Activated naive CD8-positive, alpha-beta T cell treated with anti-CD3 and anti-CD28 coated beads, Interleukin-2, amount 10 ng/mL, durations not matched to agents 7 days and 5 days (primary cell): ENCODE measurements around the gene DLEC1. TPM values are rescaled to one million over a fixed set of nuclear protein-coding genes. Genes with fewer than 3 reads are reported as not detected.

Source experiments
- ATAC-seq: fragments of 150-1000 bp; cut with Tn5 transposase; one replicate; pipeline ENCODE4 v1.10.0; 2021; ENCODE audit warnings: low read depth, moderate library complexity
- POLR2A ChIA-PET: fragments of 350-600 bp; sonication (Branson Sonifier 250); formaldehyde crosslinking; loops from one replicate; lab custom pipeline; 2021; ENCODE audit warnings: antibody characterized with exemption; lab: Charles Lee
- DNase-seq: peaks from one replicate; pipeline ENCODE4 v3.0.0; 2021
- H3K27ac Mint-ChIP-seq: one replicate; pipeline ENCODE4 v1.8.0; 2022; ENCODE audit warnings: mild to moderate bottlenecking, mixed read lengths
- H3K27me3 Mint-ChIP-seq: one replicate; pipeline ENCODE4 v1.8.0; 2022; ENCODE audit warnings: mild to moderate bottlenecking, moderate library complexity, mixed read lengths
- H3K36me3 Mint-ChIP-seq: one replicate; pipeline ENCODE4 v1.8.0; 2021; ENCODE audit warnings: mild to moderate bottlenecking, mixed read lengths
- H3K4me1 Mint-ChIP-seq: one replicate; pipeline ENCODE4 v1.8.0; 2021; ENCODE audit warnings: mixed read lengths
- H3K4me3 Mint-ChIP-seq: one replicate; pipeline ENCODE4 v1.8.0; 2022; ENCODE audit warnings: mild to moderate bottlenecking, moderate library complexity, mixed read lengths
- H3K9me3 Mint-ChIP-seq: one replicate; pipeline ENCODE4 v1.8.0; 2021; ENCODE audit warnings: mixed read lengths
- total RNA-seq, 2 experiments: library from RNA; stranded (reverse); gene quantifications; one replicate each; pipeline ENCODE4 v1.2.3, GENCODE V29; 2021

DLEC1 gene
- total RNA-seq, 2 experiments from 2014 or later: 3.2 to 3.7 TPM

DNA sequence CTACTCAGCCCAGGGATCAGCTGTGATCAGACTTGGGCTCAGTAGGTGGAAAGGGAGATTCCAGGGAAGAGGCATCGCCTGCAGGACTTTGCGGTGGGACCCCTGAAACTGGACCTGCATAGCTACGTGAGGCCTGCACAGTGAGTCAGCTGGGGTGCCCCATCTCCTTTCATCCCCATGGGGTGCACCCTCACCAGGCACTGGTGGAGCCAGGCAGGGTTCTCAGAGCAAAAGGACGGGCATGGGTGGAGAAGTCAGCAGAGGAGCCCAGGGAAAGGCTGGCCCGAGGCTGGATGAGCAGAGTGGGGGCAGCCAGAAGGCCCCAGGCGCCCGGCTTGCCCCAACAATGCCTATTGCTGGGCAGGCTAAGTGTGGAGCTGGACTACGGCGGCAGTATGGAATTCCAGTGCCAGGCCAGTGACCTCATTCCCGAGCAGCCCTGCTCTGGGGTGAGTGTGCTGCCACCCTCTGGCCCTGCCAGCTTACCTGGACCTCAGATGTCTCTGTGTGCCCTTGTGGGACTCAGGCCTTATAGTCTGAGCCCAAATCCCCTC, 78.2 kb downstream of the DLEC1 start:
- Mint-ChIP-seq H3K4me3 (no peak overlapping the region), H3K27ac (no peak overlapping the region), H3K4me1 (peaks cover 13% of the 10 kb centered on the region), H3K9me3 (no peaks in the 10 kb centered on the region), H3K36me3 (peaks cover 6% of the 10 kb centered on the region), H3K27me3 (no peaks in the 10 kb centered on the region)
- POLR2A ChIA-PET: interaction anchor here (0.6 to 2.2 kb wide), 2 partner anchors 20 to 252 kb away, joined by 3 to 6 read pairs; partner anchors contain the start of gene ACAA1
- no peak for ATAC-seq
- DNase-seq: no peak

DNA sequence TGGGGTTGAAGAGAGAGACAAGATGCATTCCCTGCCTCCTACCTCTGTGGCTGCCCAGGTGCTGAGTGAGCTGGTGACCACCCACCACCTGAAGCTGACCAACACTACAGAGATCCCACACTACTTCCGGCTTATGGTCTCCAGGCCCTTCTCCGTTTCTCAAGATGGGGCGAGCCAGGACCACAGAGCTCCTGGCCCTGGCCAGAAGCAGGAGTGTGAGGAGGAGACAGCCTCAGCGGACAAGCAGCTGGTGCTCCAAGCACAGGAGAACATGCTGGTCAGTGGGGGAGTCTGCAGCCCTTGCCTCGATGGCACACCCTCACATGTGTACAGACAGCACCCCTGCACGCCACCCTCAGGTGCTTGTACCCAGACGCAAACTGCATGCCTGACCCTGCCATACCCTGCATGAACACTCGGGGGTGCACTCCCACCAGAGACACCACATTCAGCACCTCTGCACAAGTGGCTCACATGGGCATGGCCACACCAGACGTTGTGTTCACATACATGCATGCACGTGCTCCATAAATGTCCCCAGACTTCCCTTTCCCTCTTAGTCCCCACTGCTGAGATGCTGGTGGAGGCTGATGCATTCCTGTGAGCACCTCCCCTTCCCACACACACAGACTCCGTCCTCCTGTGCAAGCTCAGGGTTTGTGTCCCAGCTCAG, 78.9 kb downstream of the DLEC1 start:
- H3K36me3 Mint-ChIP-seq: peaks cover 10% of the 10 kb centered on the region
- H3K27ac Mint-ChIP-seq: no peak overlapping the region
- no peak overlapping the region for H3K4me3 Mint-ChIP-seq
- no peaks in the 10 kb centered on the region for H3K27me3 Mint-ChIP-seq
- no peaks in the 10 kb centered on the region for H3K9me3 Mint-ChIP-seq
- peak; percentile 78 for DNase-seq
- POLR2A ChIA-PET: interaction anchor here (0.6 to 2.2 kb wide), 2 partner anchors 19 to 1298 kb away, joined by 4 to 6 read pairs; partner anchors contain the start of gene ACAA1
- ATAC-seq: peak; percentile 82
- H3K4me1 Mint-ChIP-seq: peaks cover 13% of the 10 kb centered on the region

DNA sequence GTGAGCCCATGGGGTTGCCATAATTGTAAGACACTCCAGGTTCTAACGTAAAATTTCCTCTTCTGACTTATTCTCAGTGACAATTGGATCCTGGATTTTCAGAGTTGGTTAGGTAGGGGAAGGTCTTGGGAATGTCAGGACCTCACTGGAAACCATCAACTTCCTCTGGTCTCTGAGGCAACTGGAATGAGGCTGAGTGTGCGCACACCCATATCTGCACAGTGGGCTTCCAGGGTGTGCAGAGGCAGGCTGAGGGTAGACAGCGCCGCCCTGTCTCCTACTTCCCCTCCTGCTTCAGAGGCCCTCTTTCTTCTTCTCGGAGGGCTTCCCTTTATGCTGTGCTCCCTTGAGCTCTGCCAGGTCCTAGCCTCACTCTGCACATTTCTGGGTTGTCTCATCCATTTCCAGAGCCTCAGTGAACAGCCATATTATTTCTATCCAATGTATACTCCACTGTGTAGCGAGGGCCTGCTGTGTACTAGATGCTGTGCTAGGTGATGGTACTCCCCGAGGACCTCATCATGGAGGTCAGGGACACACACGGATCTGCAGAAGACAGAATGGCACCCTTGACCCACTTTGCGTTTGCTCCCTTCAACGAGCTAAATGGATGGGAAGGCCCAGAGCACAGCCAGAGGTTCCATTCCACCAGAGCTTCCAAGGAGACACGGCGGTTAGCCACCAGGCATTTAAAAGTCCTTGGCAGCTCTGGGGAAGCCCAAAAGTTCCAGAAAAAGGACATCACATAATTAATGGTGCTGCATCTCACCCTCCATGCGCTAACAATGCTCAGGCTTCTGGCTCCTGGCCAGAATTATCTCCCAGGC, 79.6 kb downstream of the DLEC1 start:
- peak; percentile 14 for DNase-seq
- POLR2A ChIA-PET: interaction anchor here (0.6 to 2.2 kb wide), 2 partner anchors 18 to 1297 kb away, joined by 4 to 6 read pairs; partner anchors contain the start of gene ACAA1

GRCh38 chr3:38119248-38119544, 80.2 kb downstream of the DLEC1 start:
- Mint-ChIP-seq H3K27ac (no peak overlapping the region), H3K4me3 (no peak overlapping the region), H3K4me1 (peaks cover 13% of the 10 kb centered on the region), H3K36me3 (peaks cover 15% of the 10 kb centered on the region), H3K27me3 (no peaks in the 10 kb centered on the region), H3K9me3 (no peaks in the 10 kb centered on the region)
- DNase-seq (no peak), ATAC-seq (no peak)
- POLR2A ChIA-PET: interaction anchor here (0.9 to 2.2 kb wide), 3 partner anchors 18 to 227 kb away, joined by 3 to 6 read pairs (median 3); partner anchors contain the start of genes ACAA1 and XYLB

More for the DNA sequence above, 79.6 kb downstream of the DLEC1 start:
- Mint-ChIP-seq H3K4me3 (no peak overlapping the region), H3K9me3 (no peaks in the 10 kb centered on the region), H3K27ac (no peak overlapping the region), H3K27me3 (no peaks in the 10 kb centered on the region), H3K36me3 (peaks cover 14% of the 10 kb centered on the region), H3K4me1 (peaks cover 13% of the 10 kb centered on the region)
- ATAC-seq: no peak

- Mint-ChIP-seq H3K27me3 (no peaks in the 10 kb centered on the region), H3K4me3 (no peak overlapping the region), H3K4me1 (peaks cover 12% of the 10 kb centered on the region), H3K27ac (no peak overlapping the region), H3K36me3 (peaks cover 18% of the 10 kb centered on the region), H3K9me3 (no peaks in the 10 kb centered on the region)
- DNase-seq (peak; percentile 26), ATAC-seq (no peak)
- POLR2A ChIA-PET: interaction anchor here (0.9 to 2.0 kb wide), 3 partner anchors 17 to 227 kb away, joined by 3 to 5 read pairs (median 3); partner anchors contain the start of genes ACAA1 and XYLB
Measured at GRCh38 chr3:38119821-38120692, 81.0 kb downstream of the DLEC1 start.

- no peaks in the 10 kb centered on the region for H3K9me3 Mint-ChIP-seq
- peaks cover 7% of the 10 kb centered on the region for H3K4me1 Mint-ChIP-seq
- DNase-seq (no peak), ATAC-seq (no peak)
- H3K27ac Mint-ChIP-seq: no peak overlapping the region
- H3K36me3 Mint-ChIP-seq: peaks cover 18% of the 10 kb centered on the region
- no peak overlapping the region for H3K4me3 Mint-ChIP-seq
- H3K27me3 Mint-ChIP-seq: no peaks in the 10 kb centered on the region
- POLR2A ChIA-PET: interaction anchor here (1.4 to 2.0 kb wide), 2 partner anchors 16 to 18 kb away, joined by 3 to 5 read pairs; partner anchors contain the start of gene ACAA1
Measured at GRCh38 chr3:38120693-38121450, 81.9 kb downstream of the DLEC1 start.

DNA sequence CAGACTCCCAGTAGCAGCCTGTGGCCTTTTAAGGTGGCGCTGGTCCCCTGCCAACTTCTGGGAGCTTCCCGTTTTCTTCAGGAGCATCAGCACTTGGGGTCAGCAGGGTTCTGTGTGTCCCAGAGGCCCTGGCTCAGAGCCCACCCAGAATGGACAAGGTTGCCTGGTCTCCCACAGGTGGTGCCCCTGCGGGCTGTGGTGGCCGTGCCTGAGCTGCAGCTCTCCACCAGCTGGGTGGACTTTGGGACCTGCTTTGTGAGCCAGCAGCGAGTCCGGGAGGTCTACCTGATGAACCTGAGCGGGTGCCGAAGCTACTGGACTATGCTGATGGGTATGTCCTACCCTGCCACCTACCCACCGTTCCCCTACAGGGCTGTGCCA, 82.4 kb downstream of the DLEC1 start:
- H3K4me3 Mint-ChIP-seq: no peak overlapping the region
- POLR2A ChIA-PET: interaction anchor here (2.0 kb wide), 1 partner anchor 15 kb away, joined by 5 read pairs; the partner anchor contains the start of gene ACAA1
- H3K27me3 Mint-ChIP-seq: no peaks in the 10 kb centered on the region
- peaks cover 6% of the 10 kb centered on the region for H3K4me1 Mint-ChIP-seq
- no peak overlapping the region for H3K27ac Mint-ChIP-seq
- H3K9me3 Mint-ChIP-seq: no peaks in the 10 kb centered on the region
- H3K36me3 Mint-ChIP-seq: peaks cover 18% of the 10 kb centered on the region
- DNase-seq (peak; percentile 21), ATAC-seq (no peak)

DNA sequence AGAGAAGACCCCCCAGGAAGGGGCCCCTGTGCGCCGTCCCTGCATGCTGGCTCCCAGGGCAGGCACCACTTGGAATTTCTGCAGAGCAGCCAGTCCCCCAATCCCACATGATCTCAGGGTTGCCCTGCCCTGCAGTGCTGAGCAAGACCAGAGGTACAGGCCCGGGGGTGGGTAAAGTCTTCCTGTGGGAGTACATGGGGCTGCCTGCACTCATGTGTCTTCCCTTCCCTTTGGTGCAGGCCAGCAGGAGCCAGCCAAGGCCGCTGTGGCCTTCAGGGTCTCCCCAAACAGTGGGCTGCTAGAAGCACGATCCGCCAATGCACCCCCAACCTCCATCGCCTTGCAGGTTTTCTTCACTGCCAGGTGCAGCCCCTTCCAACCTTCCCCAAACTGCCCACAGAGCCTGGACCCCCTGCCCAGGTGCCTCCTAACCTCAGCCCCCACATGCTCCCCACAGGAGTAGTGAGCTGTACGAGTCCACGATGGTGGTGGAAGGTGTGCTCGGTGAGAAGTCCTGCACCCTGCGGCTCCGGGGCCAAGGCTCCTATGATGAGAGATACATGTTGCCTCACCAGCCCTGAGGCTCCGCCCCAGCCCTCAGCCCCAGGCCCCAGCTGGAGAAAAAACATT, 82.9 kb downstream of the DLEC1 start:
- H3K27ac Mint-ChIP-seq: no peak overlapping the region
- H3K4me1 Mint-ChIP-seq: peaks cover 8% of the 10 kb centered on the region
- DNase-seq (peak; percentile 23), ATAC-seq (no peak)
- no peaks in the 10 kb centered on the region for H3K9me3 Mint-ChIP-seq
- H3K4me3 Mint-ChIP-seq: no peak overlapping the region
- H3K27me3 Mint-ChIP-seq: no peaks in the 10 kb centered on the region
- POLR2A ChIA-PET: interaction anchor here (0.6 to 0.9 kb wide), 2 partner anchors 9 to 210 kb away, joined by 3 read pairs; no protein-coding TSS in a partner anchor
- H3K36me3 Mint-ChIP-seq: peaks cover 18% of the 10 kb centered on the region

GRCh38 chr3:38122712-38123290, 83.8 kb downstream of the DLEC1 start:
- POLR2A ChIA-PET: interaction anchor here (0.9 kb wide), 1 partner anchor 10 kb away, joined by 3 read pairs; no protein-coding TSS in a partner anchor
- Mint-ChIP-seq H3K27me3 (no peaks in the 10 kb centered on the region), H3K4me3 (no peak overlapping the region), H3K4me1 (peaks cover 9% of the 10 kb centered on the region), H3K27ac (no peak overlapping the region), H3K9me3 (no peaks in the 10 kb centered on the region), H3K36me3 (peaks cover 22% of the 10 kb centered on the region)
- DNase-seq (peak; percentile 17), ATAC-seq (no peak)

GRCh38 chr3:38124324-38125122, 85.5 kb downstream of the DLEC1 start:
- Mint-ChIP-seq H3K4me1 (peaks cover 8% of the 10 kb centered on the region), H3K27me3 (no peaks in the 10 kb centered on the region), H3K27ac (peak overlapping the region; percentile 44), H3K4me3 (no peak overlapping the region), H3K9me3 (no peaks in the 10 kb centered on the region), H3K36me3 (peaks cover 24% of the 10 kb centered on the region)
- POLR2A ChIA-PET: interaction anchor here (1.0 kb wide), 1 partner anchor 12 kb away, joined by 4 read pairs; the partner anchor contains the start of gene ACAA1
- ATAC-seq (no peak), DNase-seq (no peak)
